ENCODE measurements around the gene STX18.

Gene STX18

GRCh38 chr4:4580494-4580893 lies 38.6 kb upstream of the STX18 start:
- TF ChIP-seq CTCF (IDR thresholded peaks at IDR 0.05; ENCODE audit: control extremely low read depth, extremely low read depth, low read depth, missing control alignments) = no peak
- POLR2A ChIA-PET = no interaction called here
- CTCF ChIA-PET = no interaction called here
- DNase-seq (ENCODE audit: extremely low spot score) = no peak

DNA sequence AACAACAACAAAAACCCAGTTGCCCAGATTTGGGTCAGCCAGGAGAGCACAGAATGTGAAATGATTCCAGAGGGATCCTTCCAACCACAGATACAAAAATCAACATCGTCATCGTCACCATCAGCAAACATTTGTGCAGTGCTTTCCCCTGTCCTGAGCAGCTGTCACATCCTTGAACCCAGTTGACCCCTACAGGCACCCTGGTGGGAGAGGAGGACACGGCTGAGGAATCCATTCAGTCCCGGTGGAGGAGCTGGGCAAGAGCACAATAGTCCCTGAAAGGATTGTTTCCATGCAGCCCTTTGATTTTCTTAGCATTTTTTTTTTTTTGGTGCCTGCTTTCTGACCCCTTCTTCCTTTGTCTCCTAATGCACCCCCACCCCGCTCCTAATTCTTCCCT lies 37.1 kb upstream of the STX18 start:
- CTCF ChIA-PET = no interaction called here
- no peak for TF ChIP-seq CTCF (IDR thresholded peaks at IDR 0.05; ENCODE audit: control extremely low read depth, extremely low read depth, low read depth, missing control alignments)
- DNase-seq (ENCODE audit: extremely low spot score) = no peak
- POLR2A ChIA-PET = no interaction called here

GRCh38 chr4:4577359-4577875 lies 35.6 kb upstream of the STX18 start:
- no peak for TF ChIP-seq CTCF (IDR thresholded peaks at IDR 0.05; ENCODE audit: control extremely low read depth, extremely low read depth, low read depth, missing control alignments)
- DNase-seq (ENCODE audit: extremely low spot score) = no peak
- ChIA-PET CTCF (interaction anchor here (5.4 kb wide), 1 partner anchor 13 kb away, joined by 28 read pairs; no protein-coding TSS in a partner anchor), POLR2A (no interaction called here)

- TF ChIP-seq CTCF (IDR thresholded peaks at IDR 0.05; ENCODE audit: control extremely low read depth, extremely low read depth, low read depth, missing control alignments) = peak; percentile 26
- DNase-seq (ENCODE audit: extremely low spot score) = peak; percentile 79
- ChIA-PET CTCF (interaction anchor here (0.6 to 5.4 kb wide), 11 partner anchors 9 to 187 kb away, joined by 3 to 28 read pairs (median 5); no protein-coding TSS in a partner anchor), POLR2A (no interaction called here)
Measured at GRCh38 chr4:4575284-4576211, 33.7 kb upstream of the STX18 start.

DNA sequence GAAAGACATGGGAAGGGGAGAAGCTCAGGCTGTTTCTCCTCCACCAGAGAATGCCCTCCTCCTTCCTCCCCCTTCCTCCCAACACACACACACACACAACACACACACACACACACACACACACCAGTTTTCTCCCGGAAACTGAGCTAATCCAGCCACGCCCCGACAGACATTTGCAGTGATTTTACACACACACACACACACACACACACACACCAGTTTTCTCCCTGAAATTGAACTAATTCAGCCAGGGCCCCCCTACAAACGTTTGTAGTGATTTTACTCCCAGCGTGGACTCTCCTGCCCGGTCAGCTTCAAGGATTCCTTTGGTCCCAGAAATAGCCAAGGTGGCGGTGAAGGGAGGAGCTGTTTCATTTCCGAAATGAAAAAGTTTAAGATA lies 32.9 kb upstream of the STX18 start:
- CTCF ChIA-PET = interaction anchor here (0.6 to 5.4 kb wide), 8 partner anchors 10 to 94 kb away, joined by 5 to 28 read pairs (median 5); no protein-coding TSS in a partner anchor
- no peak for TF ChIP-seq CTCF (IDR thresholded peaks at IDR 0.05; ENCODE audit: control extremely low read depth, extremely low read depth, low read depth, missing control alignments)
- POLR2A ChIA-PET = no interaction called here
- DNase-seq (ENCODE audit: extremely low spot score) = no peak

DNA sequence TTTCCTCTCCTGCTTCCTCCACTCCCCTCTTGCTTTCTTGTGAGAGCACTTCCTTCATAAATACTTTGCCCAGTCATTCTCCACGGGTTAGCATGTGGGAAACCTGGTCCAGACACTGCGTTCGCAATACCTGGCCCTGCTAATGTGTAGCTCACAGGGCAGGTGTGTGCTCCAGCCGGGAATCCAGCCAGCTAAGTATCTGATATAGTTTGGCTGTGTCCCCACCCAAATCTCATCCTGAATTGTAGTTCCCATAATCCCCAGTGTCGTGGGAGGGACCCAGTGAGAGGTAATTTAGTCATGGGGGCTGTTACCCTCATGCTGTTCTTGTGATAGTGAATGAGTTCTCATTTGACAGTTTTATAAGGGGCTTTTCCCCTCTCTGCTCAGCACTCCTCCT lies 32.2 kb upstream of the STX18 start:
- ChIA-PET CTCF (interaction anchor here (0.9 to 5.4 kb wide), 7 partner anchors 9 to 95 kb away, joined by 3 to 28 read pairs (median 5); no protein-coding TSS in a partner anchor), POLR2A (no interaction called here)
- TF ChIP-seq CTCF (IDR thresholded peaks at IDR 0.05; ENCODE audit: control extremely low read depth, extremely low read depth, low read depth, missing control alignments) = no peak
- DNase-seq (ENCODE audit: extremely low spot score) = no peak
